HEK293 (cell line): ENCODE results near the gene N4BP3.

ENCODE experiments used
- CTCF ChIA-PET: fragments of 350-600 bp; formaldehyde crosslinking; extraction: SDS; loops from one replicate; lab custom pipeline; 2021; ENCODE audit warnings: antibody characterized with exemption; lab: Yijun Ruan, JAX
- POLR2A ChIA-PET: fragments of 300-600 bp; formaldehyde crosslinking; extraction: SDS; loops from one replicate; lab custom pipeline; 2020; ENCODE audit warnings: antibody characterized with exemption, inconsistent platforms; lab: Yijun Ruan, JAX
- H3K27ac ChIP-seq: fragments of 200-500 bp; sonication (Bioruptor generic); 2 replicates; pipeline ENCODE4 v1.5.1; 2014; ENCODE audit warnings: low read depth, low read length, control low read depth, inconsistent platforms; ENCODE audit errors: extremely low read depth
- H3K36me3 ChIP-seq, 2 experiments: fragments of 200-500 bp in 1 of 2; sonication (Bioruptor generic) in 1 of 2; 1 replicate in 1 of 2; 2 replicates in 1 of 2; pipeline ENCODE4 v1.5.1; 2014 to 2017; ENCODE audit warnings: inconsistent platforms in 2 of 2, low read length in 2 of 2; ENCODE audit not compliant: control insufficient read depth in 2 of 2, insufficient read depth in 1 of 2
- H3K4me1 ChIP-seq: fragments of 200-500 bp; sonication (Bioruptor generic); 2 replicates; pipeline ENCODE4 v1.5.1; 2014; ENCODE audit warnings: mild to moderate bottlenecking, low read length, inconsistent platforms; ENCODE audit not compliant: control insufficient read depth, insufficient read depth
- H3K4me3 ChIP-seq: 2 replicates; pipeline ENCODE4 v1.5.1; 2011; ENCODE audit warnings: low read depth, mild to moderate bottlenecking, control low read depth, low read length, moderate library complexity
- H3K9me3 ChIP-seq: fragments of 200-500 bp; sonication (Bioruptor generic); 2 replicates; pipeline ENCODE4 v1.5.1; 2014; ENCODE audit warnings: low read depth, low read length, inconsistent platforms; ENCODE audit not compliant: control insufficient read depth, insufficient read depth
- ATF2 ChIP-seq: fragments of 450-650 bp; formaldehyde crosslinking; IDR thresholded peaks from 2 replicates; pipeline ENCODE4 v1.5.1; 2016; ENCODE audit warnings: missing biosample characterization, missing genetic modification characterization, low read depth
- KLF8 ChIP-seq: fragments of 450-650 bp; formaldehyde crosslinking; IDR thresholded peaks from 2 replicates; pipeline ENCODE4 v1.5.1; 2016; ENCODE audit warnings: missing biosample characterization, missing genetic modification characterization
- PATZ1 ChIP-seq: fragments of 450-650 bp; formaldehyde crosslinking; IDR thresholded peaks from 2 replicates; pipeline ENCODE4 v1.5.1; 2016; ENCODE audit warnings: missing biosample characterization, missing genetic modification characterization
- ZBTB11 ChIP-seq: fragments of 450-650 bp; formaldehyde crosslinking; conservative IDR thresholded peaks from 2 replicates; pipeline ENCODE4 v1.5.1; 2016; ENCODE audit warnings: low read depth, missing biosample characterization, missing genetic modification characterization
- ZBTB44 ChIP-seq: fragments of 450-650 bp; IDR thresholded peaks from 2 replicates; pipeline ENCODE4 v1.5.1; 2018; ENCODE audit warnings: missing biosample characterization, mild to moderate bottlenecking, missing genetic modification characterization
- ZFP37 ChIP-seq: fragments of 450-650 bp; formaldehyde crosslinking; IDR thresholded peaks from 2 replicates; pipeline ENCODE4 v1.5.1; 2016; ENCODE audit warnings: missing biosample characterization, missing genetic modification characterization
- ZNF138 ChIP-seq: fragments of 450-650 bp; formaldehyde crosslinking; IDR thresholded peaks from 2 replicates; pipeline ENCODE4 v1.5.1; 2016; ENCODE audit warnings: missing biosample characterization, missing genetic modification characterization, borderline replicate concordance
- ZNF140 ChIP-seq: fragments of 450-650 bp; formaldehyde crosslinking; IDR thresholded peaks from 2 replicates; pipeline ENCODE4 v1.5.1; 2016; ENCODE audit warnings: missing biosample characterization, missing genetic modification characterization
- ZNF148 ChIP-seq: fragments of 450-650 bp; formaldehyde crosslinking; IDR thresholded peaks from 2 replicates; pipeline ENCODE4 v1.5.0; 2017; ENCODE audit warnings: missing biosample characterization, missing genetic modification characterization, borderline replicate concordance
- ZNF157 ChIP-seq: fragments of 450-650 bp; formaldehyde crosslinking; IDR thresholded peaks from 2 replicates; pipeline ENCODE4 v1.5.1; 2016; ENCODE audit warnings: missing biosample characterization, missing genetic modification characterization
- ZNF214 ChIP-seq: fragments of 450-650 bp; formaldehyde crosslinking; IDR thresholded peaks from 2 replicates; pipeline ENCODE4 v1.5.1; 2017; ENCODE audit warnings: missing biosample characterization, mild to moderate bottlenecking, missing genetic modification characterization, borderline replicate concordance
- ZNF221 ChIP-seq: fragments of 450-650 bp; formaldehyde crosslinking; IDR thresholded peaks from 2 replicates; pipeline ENCODE4 v1.5.1; 2017; ENCODE audit warnings: missing biosample characterization, missing genetic modification characterization, borderline replicate concordance
- ZNF248 ChIP-seq: fragments of 450-650 bp; formaldehyde crosslinking; IDR thresholded peaks from 2 replicates; pipeline ENCODE4 v1.5.1; 2017; ENCODE audit warnings: missing biosample characterization, missing genetic modification characterization
- ZNF433 ChIP-seq: fragments of 450-650 bp; formaldehyde crosslinking; IDR thresholded peaks from 2 replicates; pipeline ENCODE4 v1.5.1; 2016; ENCODE audit warnings: missing biosample characterization, missing genetic modification characterization, low read depth
- ZNF529 ChIP-seq: fragments of 450-650 bp; formaldehyde crosslinking; IDR thresholded peaks from 2 replicates; pipeline ENCODE4 v1.5.1; 2017; ENCODE audit warnings: missing genetic modification characterization, missing biosample characterization; ENCODE audit not compliant: insufficient replicate concordance
- ZNF747 ChIP-seq: fragments of 450-650 bp; formaldehyde crosslinking; IDR thresholded peaks from 2 replicates; pipeline ENCODE4 v1.5.1; 2016; ENCODE audit warnings: missing biosample characterization, missing genetic modification characterization
- ZNF776 ChIP-seq: fragments of 450-650 bp; formaldehyde crosslinking; IDR thresholded peaks from 2 replicates; pipeline ENCODE4 v1.5.0; 2017; ENCODE audit warnings: missing biosample characterization, missing genetic modification characterization, borderline replicate concordance
- TF ChIP-seq, protein P1 (sequence below): fragments of 450-650 bp; formaldehyde crosslinking; IDR thresholded peaks from 2 replicates; pipeline ENCODE4 v1.5.1; 2016; ENCODE audit warnings: missing biosample characterization, missing genetic modification characterization

Gene N4BP3

GRCh38 chr5:178121391-178122276 lies 8.3 kb downstream of the N4BP3 start:
- Histone ChIP-seq H3K4me1 (0 out of 2 replicates have a peak, but pooled peaks cover 2% of the 10 kb centered on the region), H3K36me3 (peaks cover 0 to 10% of the 10 kb centered on the region in 2 experiments; a peak in 1 of 3 replicates), H3K4me3 (no peak overlapping the region), H3K9me3 (no peaks in the 10 kb centered on the region), H3K27ac (no peak overlapping the region; the same call in 1 of the 2 replicates)
- TF ChIP-seq ZBTB44 (tag by site-specific recombination) (0 out of 2 replicates have a peak, but pooled peaks have one; percentile 4), KLF8 (tag by site-specific recombination) (no peak), PATZ1 (tag by site-specific recombination) (0 out of 2 replicates have a peak, but pooled peaks have one; percentile 4)
- ChIA-PET CTCF (interaction anchor here (0.6 to 2.1 kb wide), 25 partner anchors 8 to 405 kb away, joined by 3 to 19 read pairs (median 5); no protein-coding TSS in a partner anchor), POLR2A (interaction anchor here (1.0 to 2.2 kb wide), 7 partner anchors 8 to 83 kb away, joined by 3 to 13 read pairs (median 6); partner anchors contain the start of gene HNRNPAB)

DNA sequence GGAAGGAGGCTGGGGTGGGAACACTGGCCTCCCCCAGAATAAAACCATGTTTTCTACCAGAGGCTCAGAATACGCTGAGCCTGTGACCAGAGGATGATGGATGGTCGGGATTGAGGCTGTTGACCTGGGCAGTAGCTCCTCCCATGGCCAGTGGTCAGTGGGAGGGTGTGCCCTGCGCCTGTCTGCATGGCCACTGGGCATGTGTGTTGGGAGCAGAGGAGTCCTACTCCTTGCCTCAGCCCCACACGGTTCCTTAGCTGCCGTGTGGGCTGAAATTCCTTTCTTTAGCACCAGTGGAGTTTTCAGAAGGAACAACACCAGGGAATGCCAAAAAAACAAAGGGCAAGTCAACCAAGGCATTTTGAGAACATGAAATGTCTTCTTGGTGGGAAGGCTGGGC lies 9.0 kb downstream of the N4BP3 start:
- peaks cover 0 to 10% of the 10 kb centered on the region in 2 experiments; a peak in 1 of 3 replicates for H3K36me3 ChIP-seq
- POLR2A ChIA-PET = no interaction called here
- H3K4me1 ChIP-seq = 0 out of 2 replicates have a peak, but pooled peaks cover 2% of the 10 kb centered on the region
- H3K9me3 ChIP-seq = no peaks in the 10 kb centered on the region
- no peak overlapping the region for H3K27ac ChIP-seq
- H3K4me3 ChIP-seq = no peak overlapping the region
- no peak for TF ChIP-seq ZFP37 (tag by site-specific recombination)
- no peak for TF ChIP-seq ZNF433 (tag by site-specific recombination)
- TF ChIP-seq ATF2 (tag by site-specific recombination) = no peak
- TF ChIP-seq ZNF138 (tag by site-specific recombination) = no peak
- TF ChIP-seq ZNF529 (tag by site-specific recombination) = no peak
- no peak for TF ChIP-seq ZNF140 (tag by site-specific recombination)
- no peak for TF ChIP-seq ZNF248 (tag by site-specific recombination)
- no peak for TF ChIP-seq ZNF157 (tag by site-specific recombination)
- TF ChIP-seq ZBTB11 (tag by site-specific recombination) = no peak
- no peak for TF ChIP-seq ZNF148 (tag by site-specific recombination)
- TF ChIP-seq, protein P1, sequence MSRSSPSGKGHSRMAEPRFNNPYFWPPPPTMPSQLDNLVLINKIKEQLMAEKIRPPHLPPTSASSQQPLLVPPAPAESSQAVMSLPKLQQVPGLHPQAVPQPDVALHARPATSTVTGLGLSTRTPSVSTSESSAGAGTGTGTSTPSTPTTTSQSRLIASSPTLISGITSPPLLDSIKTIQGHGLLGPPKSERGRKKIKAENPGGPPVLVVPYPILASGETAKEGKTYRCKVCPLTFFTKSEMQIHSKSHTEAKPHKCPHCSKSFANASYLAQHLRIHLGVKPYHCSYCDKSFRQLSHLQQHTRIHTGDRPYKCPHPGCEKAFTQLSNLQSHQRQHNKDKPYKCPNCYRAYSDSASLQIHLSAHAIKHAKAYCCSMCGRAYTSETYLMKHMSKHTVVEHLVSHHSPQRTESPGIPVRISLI (tag by site-specific recombination) = no peak
- no peak for TF ChIP-seq ZNF221 (tag by site-specific recombination)
- TF ChIP-seq ZNF214 (tag by site-specific recombination) = no peak
- TF ChIP-seq ZNF747 (tag by site-specific recombination) = no peak
- TF ChIP-seq ZNF776 (tag by site-specific recombination) = no peak
- CTCF ChIA-PET = interaction anchor here (0.6 kb wide), 1 partner anchor 47 kb away, joined by 3 read pairs; no protein-coding TSS in a partner anchor
